HFFc6 (cell line): ENCODE data around the gene LAMA2. TPM values are rescaled to one million over a fixed set of nuclear protein-coding genes. Genes with fewer than 3 reads are reported as not detected.

Experiments used
- DNase-seq: peaks from one replicate; pipeline ENCODE4 v3.0.0-alpha.2; 2018
- H3K27ac Mint-ChIP-seq: 2 replicates; pipeline ENCODE4 v1.8.0; 2020; ENCODE audit warnings: mild to moderate bottlenecking, mixed read lengths
- H3K27me3 Mint-ChIP-seq: 2 replicates; pipeline ENCODE4 v1.8.0; 2021; ENCODE audit warnings: mild to moderate bottlenecking, moderate library complexity, mixed read lengths; ENCODE audit not compliant: insufficient read depth
- H3K36me3 Mint-ChIP-seq: 2 replicates; pipeline ENCODE4 v1.8.0; 2021; ENCODE audit warnings: low read depth, mixed read lengths
- H3K4me1 Mint-ChIP-seq: 2 replicates; pipeline ENCODE4 v1.8.0; 2020; ENCODE audit warnings: low read depth, mixed read lengths
- H3K4me3 Mint-ChIP-seq: 2 replicates; pipeline ENCODE4 v1.8.0; 2020; ENCODE audit warnings: mild to moderate bottlenecking, moderate library complexity, mixed read lengths
- H3K9me3 Mint-ChIP-seq: 2 replicates; pipeline ENCODE4 v1.8.0; 2020; ENCODE audit warnings: mild to moderate bottlenecking, mixed read lengths
- total RNA-seq, 6 experiments: library from RNA; stranded (reverse); fragmentation: NEBNext Ultra II Directional; extraction: Animal tissue kit (Norgen Biotek cat#: 25700); gene quantifications; 2 replicates in 1 of 6; 3 replicates in 5 of 6; pipeline ENCODE4 v1.2.3, GENCODE V29; 2021
- TF ChIP-seq, protein P1 (sequence below): fragments of 200-600 bp; sonication (generic); IDR thresholded peaks from 2 replicates; pipeline ENCODE4 v1.5.0; 2021; ENCODE audit warnings: antibody characterized with exemption, mild to moderate bottlenecking

The LAMA2 gene
- total RNA-seq, 6 experiments from 2014 or later = 8.2 to 14.3 (median 10.5) TPM

DNA sequence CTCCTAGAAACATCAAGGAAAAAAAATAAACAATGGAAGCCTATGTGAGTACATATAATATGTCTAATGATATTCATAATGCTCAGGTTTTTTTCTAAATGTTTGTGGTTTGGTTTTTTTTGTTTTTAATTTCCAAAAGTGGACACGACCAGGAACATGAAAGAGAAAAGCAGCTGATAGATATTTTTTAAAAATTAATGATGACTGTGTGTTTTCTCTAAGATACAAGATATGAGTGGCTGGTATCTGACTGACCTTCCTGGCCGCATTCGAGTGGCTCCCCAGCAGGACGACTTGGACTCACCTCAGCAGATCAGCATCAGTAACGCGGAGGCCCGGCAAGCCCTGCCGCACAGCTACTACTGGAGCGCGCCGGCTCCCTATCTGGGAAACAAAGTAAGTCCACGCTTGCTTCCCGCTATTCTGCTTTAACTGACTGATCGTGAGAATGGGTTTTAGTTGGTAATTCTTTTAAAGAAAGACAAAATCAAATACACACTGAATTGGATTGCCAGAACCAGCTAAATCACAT lies 309.6 kb downstream of the LAMA2 start:
- no peak overlapping the region for H3K4me3 Mint-ChIP-seq
- H3K27ac Mint-ChIP-seq = no peak overlapping the region
- H3K9me3 Mint-ChIP-seq = no peaks in the 10 kb centered on the region
- peaks cover 25% of the 10 kb centered on the region for H3K4me1 Mint-ChIP-seq
- H3K27me3 Mint-ChIP-seq = no peaks in the 10 kb centered on the region
- TF ChIP-seq, protein P1, sequence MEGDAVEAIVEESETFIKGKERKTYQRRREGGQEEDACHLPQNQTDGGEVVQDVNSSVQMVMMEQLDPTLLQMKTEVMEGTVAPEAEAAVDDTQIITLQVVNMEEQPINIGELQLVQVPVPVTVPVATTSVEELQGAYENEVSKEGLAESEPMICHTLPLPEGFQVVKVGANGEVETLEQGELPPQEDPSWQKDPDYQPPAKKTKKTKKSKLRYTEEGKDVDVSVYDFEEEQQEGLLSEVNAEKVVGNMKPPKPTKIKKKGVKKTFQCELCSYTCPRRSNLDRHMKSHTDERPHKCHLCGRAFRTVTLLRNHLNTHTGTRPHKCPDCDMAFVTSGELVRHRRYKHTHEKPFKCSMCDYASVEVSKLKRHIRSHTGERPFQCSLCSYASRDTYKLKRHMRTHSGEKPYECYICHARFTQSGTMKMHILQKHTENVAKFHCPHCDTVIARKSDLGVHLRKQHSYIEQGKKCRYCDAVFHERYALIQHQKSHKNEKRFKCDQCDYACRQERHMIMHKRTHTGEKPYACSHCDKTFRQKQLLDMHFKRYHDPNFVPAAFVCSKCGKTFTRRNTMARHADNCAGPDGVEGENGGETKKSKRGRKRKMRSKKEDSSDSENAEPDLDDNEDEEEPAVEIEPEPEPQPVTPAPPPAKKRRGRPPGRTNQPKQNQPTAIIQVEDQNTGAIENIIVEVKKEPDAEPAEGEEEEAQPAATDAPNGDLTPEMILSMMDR = no peak
- no peaks in the 10 kb centered on the region for H3K36me3 Mint-ChIP-seq
- DNase-seq = no peak

DNA sequence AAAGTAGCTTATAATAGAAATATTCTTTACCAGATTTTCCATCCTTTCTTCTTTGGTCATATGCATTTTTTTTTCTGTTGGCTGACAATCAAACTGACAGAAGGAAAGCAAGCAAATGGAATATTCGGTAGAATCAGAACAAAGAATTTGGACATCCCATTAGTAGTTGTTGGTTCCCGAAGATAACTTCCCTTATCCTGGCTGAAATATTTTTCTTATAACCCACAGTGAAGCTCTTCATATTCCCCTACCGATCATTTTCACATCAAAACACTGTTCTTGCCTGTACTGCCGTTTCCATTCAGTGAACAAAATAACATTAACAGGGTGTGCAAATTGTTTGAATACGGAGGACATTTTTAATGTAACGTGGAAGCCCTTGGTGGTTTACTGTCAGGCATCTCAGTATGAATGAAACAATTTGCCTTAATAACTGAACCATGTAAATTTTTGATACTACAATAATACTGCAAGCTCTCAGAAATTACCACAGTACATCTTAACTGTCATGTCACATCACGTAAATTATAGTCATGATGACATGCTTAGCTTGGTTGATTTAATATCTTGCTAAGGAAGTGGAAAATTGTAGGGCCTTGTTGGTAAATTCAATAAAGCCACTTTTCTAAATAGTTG lies 311.5 kb downstream of the LAMA2 start:
- Mint-ChIP-seq H3K4me3 (no peak overlapping the region), H3K27ac (no peak overlapping the region), H3K9me3 (no peaks in the 10 kb centered on the region), H3K4me1 (peaks cover 6% of the 10 kb centered on the region), H3K27me3 (no peaks in the 10 kb centered on the region), H3K36me3 (no peaks in the 10 kb centered on the region)
- TF ChIP-seq, protein P1 = no peak
- no peak for DNase-seq

DNA sequence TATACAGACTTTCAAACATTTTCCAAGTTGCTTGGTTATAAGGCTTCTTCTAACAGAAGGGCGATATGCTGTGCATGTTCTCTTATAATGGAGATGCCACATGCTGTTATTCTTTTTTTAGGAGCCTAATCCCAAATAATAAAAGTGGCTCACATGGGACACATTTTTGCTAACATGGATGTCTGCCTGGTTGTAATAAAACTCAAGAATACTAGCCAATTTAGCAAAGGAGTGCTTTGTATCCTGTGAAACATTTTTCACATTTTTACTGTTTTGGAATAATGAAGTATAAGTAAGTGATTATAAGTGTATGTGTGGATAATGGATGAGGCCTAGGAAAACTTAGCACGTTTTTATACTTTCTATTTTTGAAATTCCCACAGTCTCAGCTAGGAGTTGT lies 312.2 kb downstream of the LAMA2 start:
- Mint-ChIP-seq H3K36me3 (no peaks in the 10 kb centered on the region), H3K27me3 (no peaks in the 10 kb centered on the region), H3K4me1 (no peaks in the 10 kb centered on the region; the same call in 1 of the 2 replicates), H3K9me3 (no peaks in the 10 kb centered on the region), H3K4me3 (no peak overlapping the region), H3K27ac (no peak overlapping the region)
- TF ChIP-seq, protein P1 = no peak
- DNase-seq = no peak

DNA sequence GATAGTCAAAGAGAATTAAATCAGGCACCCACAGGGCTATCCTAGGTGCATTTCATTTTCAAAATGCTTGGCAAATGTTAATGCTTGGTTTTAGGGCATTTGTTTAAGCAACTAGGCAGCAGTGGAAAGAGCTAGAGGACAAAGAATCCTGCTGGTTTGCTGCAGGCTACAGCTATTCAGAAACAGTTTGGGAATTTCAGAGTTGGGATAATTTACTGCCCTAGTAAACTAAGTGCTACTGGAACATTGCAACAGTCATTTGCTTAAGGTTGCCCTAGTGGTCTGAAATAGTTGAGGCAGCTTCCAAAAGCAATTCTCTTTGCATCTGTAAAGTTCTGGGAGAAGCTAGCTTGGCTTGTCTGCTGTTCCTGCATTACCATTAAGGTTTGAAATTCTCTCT lies 312.7 kb downstream of the LAMA2 start:
- H3K36me3 Mint-ChIP-seq = no peaks in the 10 kb centered on the region
- no peak for DNase-seq
- H3K9me3 Mint-ChIP-seq = no peaks in the 10 kb centered on the region
- TF ChIP-seq, protein P1 = peak; percentile 34
- H3K27ac Mint-ChIP-seq = no peak overlapping the region
- no peaks in the 10 kb centered on the region; the same call in 1 of the 2 replicates for H3K4me1 Mint-ChIP-seq
- H3K4me3 Mint-ChIP-seq = no peak overlapping the region
- H3K27me3 Mint-ChIP-seq = no peaks in the 10 kb centered on the region

DNA sequence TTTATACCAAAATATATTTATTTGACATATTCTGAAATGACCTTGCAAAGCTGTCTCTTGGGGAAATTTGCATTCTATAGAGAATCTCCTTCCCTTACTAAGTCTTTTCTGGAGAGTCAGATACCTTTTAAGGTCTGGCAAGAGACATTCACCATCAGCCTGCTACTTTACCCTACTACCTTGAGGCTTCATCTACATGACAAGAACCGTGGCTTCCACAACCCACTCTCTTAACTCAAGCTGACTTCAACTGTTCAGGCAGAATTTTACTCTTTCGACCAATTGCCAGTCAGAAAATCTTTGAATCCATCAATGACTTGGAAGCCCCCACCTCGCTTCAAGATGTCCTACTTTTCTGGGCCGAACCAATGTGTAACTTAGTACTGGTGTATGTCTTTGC lies 314.2 kb downstream of the LAMA2 start:
- Mint-ChIP-seq H3K4me1 (no peaks in the 10 kb centered on the region; the same call in 1 of the 2 replicates), H3K9me3 (no peaks in the 10 kb centered on the region), H3K27me3 (no peaks in the 10 kb centered on the region), H3K27ac (no peak overlapping the region), H3K36me3 (no peaks in the 10 kb centered on the region), H3K4me3 (no peak overlapping the region)
- no peak for DNase-seq
- TF ChIP-seq, protein P1 = no peak
